Heart left ventricle (tissue), 16 donors: ENCODE data around the gene ARPC2. TPM values are rescaled to one million over a fixed set of nuclear protein-coding genes. Genes with fewer than 3 reads are reported as not detected.

Experiments used
- ATAC-seq, 4 donors: fragments of 200-7000 bp; cut with Tn5 transposase; one replicate each; pipeline ENCODE4 v1.9.1; 2020 to 2022; ENCODE audit warnings: moderate library complexity in 4 of 4, mild to moderate bottlenecking in 3 of 4, moderate number of reproducible peaks in 1 of 4
- DNase-seq, 5 donors: peaks; one replicate each; pipeline ENCODE4 v3.0.0-alpha.2; 2020
- H3K27ac ChIP-seq, 12 donors: fragments of 200-600 bp; sonication (generic) in 4 of 12; one replicate each; pipeline versions ENCODE4 v1.5.0 to v1.8.0; 2016 to 2022; ENCODE audit warnings: mild to moderate bottlenecking in 2 of 12
- H3K27me3 ChIP-seq, 9 donors: fragments of 200-600 bp; sonication (generic) in 2 of 9; one replicate each; pipeline versions ENCODE4 v1.5.1 to v1.8.0; 2016 to 2022; ENCODE audit warnings: mild to moderate bottlenecking in 3 of 9
- H3K36me3 ChIP-seq, 9 donors: fragments of 200-600 bp; sonication (generic) in 2 of 9; one replicate each; pipeline versions ENCODE4 v1.5.0 to v1.8.0; 2018 to 2022; ENCODE audit warnings: mild to moderate bottlenecking in 2 of 9
- H3K4me1 ChIP-seq, 12 donors: fragments of 200-600 bp; sonication (generic) in 4 of 12; one replicate each; pipeline versions ENCODE4 v1.5.0 to v1.8.0; 2016 to 2022; ENCODE audit warnings: mild to moderate bottlenecking in 3 of 12
- H3K4me3 ChIP-seq, 12 donors: fragments of 200-600 bp; sonication (generic) in 4 of 12; one replicate each; pipeline versions ENCODE4 v1.5.0 to v1.8.0; 2017 to 2022; ENCODE audit warnings: mild to moderate bottlenecking in 9 of 12, moderate library complexity in 4 of 12
- H3K9me3 ChIP-seq, 12 donors: fragments of 200-600 bp; sonication (generic) in 4 of 12; one replicate each; pipeline versions ENCODE4 v1.5.0 to v1.8.0; 2016 to 2022; ENCODE audit warnings: mild to moderate bottlenecking in 1 of 12
- CTCF ChIP-seq, 12 donors: fragments of 200-600 bp; sonication (generic) in 4 of 12; IDR thresholded peaks; one replicate each; pipeline versions ENCODE4 v1.5.0 to v1.8.0; 2018 to 2022; ENCODE audit warnings: antibody characterized with exemption in 12 of 12, mild to moderate bottlenecking in 5 of 12
- POLR2A ChIP-seq, 2 donors: fragments of 450-650 bp; IDR thresholded peaks; one replicate each; pipeline ENCODE4 v1.6.1; 2017; ENCODE audit warnings: antibody characterized with exemption in 2 of 2, mild to moderate bottlenecking in 2 of 2, moderate library complexity in 2 of 2
- WGBS, 4 donors: extraction: QIAGEN DNeasy Blood & Tissue Kit in 2 of 4; methylation state at CpG; one replicate each; pipeline versions ENCODE4 v1.1.5 to v1.1.7; 2013 to 2018; 5-methylcytosine and 5-hydroxymethylcytosine counted together
- intact Hi-C, 10 donors: fragments of 100-400 bp; cut with DNase I; formaldehyde crosslinking; loops; one replicate each; pipeline versions ENCODE4 v1.11.1 to v1.14.2; 2022
- polyA plus RNA-seq, 2 donors: library from polyadenylated mRNA; stranded (reverse); fragments of 200-250 nt; gene quantifications; one replicate each; pipeline ENCODE4 v1.2.3, GENCODE V29; 2013
- total RNA-seq, 9 donors: library from RNA; depleted of rRNA in 2 of 9; stranded (reverse); fragments of >200 nt in 2 of 9; fragmentation: NEBNext Ultra II Directional in 3 of 9; extraction: Animal tissue kit (Norgen Biotek cat#: 25700) in 3 of 9; gene quantifications; one replicate each; pipeline versions ENCODE4 v1.1.0 to v1.2.4, GENCODE V29; 2016 to 2023
- donor health status: ischemic (EF 13 %, LVEDD 7.1; RV severe dilation, severe dysfunction).
- donor health status: healthy with polysubstance abuse.
- donor health status: DM: no; HTN: yes; CAD: no.
- donor health status: DM: no; HTN: no; CAD: no.
- donor health status: ischemic (EF 25% LVEDD 6.9; RV normal size, moderate dysfunction).
- donor health status: ischemic (EF 25% LVEDD 5.7; RV mildly dilated, moderate dysfunction).
- donor health status: healthy.
- donor health status: DM: yes; HTN: yes; CAD: no.
- donor health status: ischemic (EF 35%, LVEDD 5.7; RV mildly dilated, moderate dysfunction).
- donor health status: nonischemic (EF 11% LVEDD 7.7; RV severe dilation, severe dysfunction).
- donor health status: DM: yes; HTN: yes; CAD: no.
- donor health status: PGD.
- donor health status: ischemic (EF 29% LVEDD 5.4; RV normal size, mild dysfunction).
- donor health status: nonischemic (EF 23%, LVEDD 6.1; RV moderate dilation, normal function).

Gene ARPC2
- total and polyA plus RNA-seq, 11 donors = 64.9 to 278 (median 139) TPM

GRCh38 chr2:218285604-218286003, 68.6 kb downstream of the ARPC2 start:
- Histone ChIP-seq H3K27ac (peak overlapping the region; percentile 89 to 100 (median 96)), H3K4me1 (peaks cover 27 to 96% (median 90%) of the 10 kb centered on the region in 12 donors), H3K27me3 (no peaks in the 10 kb centered on the region), H3K4me3 (peak overlapping the region; percentile 28 to 70 (median 53)), H3K36me3 (peaks cover 0 to 45% (median 12%) of the 10 kb centered on the region in 9 donors), H3K9me3 (no peaks in the 10 kb centered on the region)
- intact Hi-C loops = loop anchor here in 6 of 10 donors (2.0 to 10.0 kb wide), 7 partner anchors 13 to 889 kb away; partner anchors contain the start of genes AAMP (in 2 of the 6), CTDSP1 (in 2 of the 6), PNKD (in 2 of the 6) and CNOT9 (in 1 of the 6)
- DNase-seq = peak; percentile 73 to 88 (median 75)
- peak; percentile 44 to 60 (median 48) for ATAC-seq
- 16 to 22% (median 21%) methylated on average over 6 of the region's 6 CpGs for WGBS, 4 donors
- TF ChIP-seq POLR2A (IDR thresholded peaks at IDR 0.05) (no peak), CTCF (IDR thresholded peaks at IDR 0.05) (no peak)

- peaks cover 0 to 33% (median under 1%) of the 10 kb centered on the region in 9 donors for H3K36me3 ChIP-seq
- no peaks in the 10 kb centered on the region for H3K27me3 ChIP-seq
- peak overlapping the region; percentile 28 to 70 (median 53) for H3K4me3 ChIP-seq
- WGBS, 4 donors = 0 to 2% (median 1%) methylated on average over 10 to 11 of the region's 11 CpGs
- peak; percentile 88 to 96 (median 95) for DNase-seq
- TF ChIP-seq CTCF (IDR thresholded peaks at IDR 0.05) = no peak
- peak in 1 of 2 donors; percentile 35 for TF ChIP-seq POLR2A (IDR thresholded peaks at IDR 0.05)
- ATAC-seq = peak; percentile 83 to 89 (median 85)
- H3K9me3 ChIP-seq = no peaks in the 10 kb centered on the region
- intact Hi-C loops = loop anchor here in 6 of 10 donors (1.0 to 10.0 kb wide), 8 partner anchors 14 to 888 kb away; partner anchors contain the start of genes AAMP (in 3 of the 6), PNKD (in 3 of the 6), CTDSP1 (in 2 of the 6) and CNOT9 (in 1 of the 6)
- peak overlapping the region; percentile 89 to 100 (median 96) for H3K27ac ChIP-seq
- peaks cover 27 to 99% (median 92%) of the 10 kb centered on the region in 12 donors for H3K4me1 ChIP-seq
These were observed 69.8 kb downstream of the ARPC2 start for GRCh38 chr2:218286570-218287459.

- Histone ChIP-seq H3K4me3 (peak overlapping the region in 9 of 12 donors; percentile 75 to 98 (median 94)), H3K9me3 (no peaks in the 10 kb centered on the region), H3K36me3 (peaks cover 0 to 17% (median 0%) of the 10 kb centered on the region in 9 donors), H3K27ac (peak overlapping the region; percentile 23 to 100 (median 96)), H3K27me3 (no peaks in the 10 kb centered on the region), H3K4me1 (peaks cover 15 to 93% (median 70%) of the 10 kb centered on the region in 12 donors)
- no peak for DNase-seq
- 19 to 42% (median 29%) methylated on average over 6 of the region's 6 CpGs for WGBS, 4 donors
- intact Hi-C loops = loop anchor here in 8 of 10 donors (2.0 to 10.0 kb wide), 9 partner anchors 17 to 885 kb away; partner anchors contain the start of genes CTDSP1 (in 2 of the 8), CNOT9 (in 1 of the 8), CNPPD1 (in 1 of the 8) and RETREG2 (in 1 of the 8)
- ATAC-seq = no peak
- no peak for TF ChIP-seq POLR2A (IDR thresholded peaks at IDR 0.05)
- TF ChIP-seq CTCF (IDR thresholded peaks at IDR 0.05) = no peak
These were observed 72.8 kb downstream of the ARPC2 start for GRCh38 chr2:218289639-218290315.
